ENCODE data around the gene LRCH3.

The LRCH3 gene

DNA sequence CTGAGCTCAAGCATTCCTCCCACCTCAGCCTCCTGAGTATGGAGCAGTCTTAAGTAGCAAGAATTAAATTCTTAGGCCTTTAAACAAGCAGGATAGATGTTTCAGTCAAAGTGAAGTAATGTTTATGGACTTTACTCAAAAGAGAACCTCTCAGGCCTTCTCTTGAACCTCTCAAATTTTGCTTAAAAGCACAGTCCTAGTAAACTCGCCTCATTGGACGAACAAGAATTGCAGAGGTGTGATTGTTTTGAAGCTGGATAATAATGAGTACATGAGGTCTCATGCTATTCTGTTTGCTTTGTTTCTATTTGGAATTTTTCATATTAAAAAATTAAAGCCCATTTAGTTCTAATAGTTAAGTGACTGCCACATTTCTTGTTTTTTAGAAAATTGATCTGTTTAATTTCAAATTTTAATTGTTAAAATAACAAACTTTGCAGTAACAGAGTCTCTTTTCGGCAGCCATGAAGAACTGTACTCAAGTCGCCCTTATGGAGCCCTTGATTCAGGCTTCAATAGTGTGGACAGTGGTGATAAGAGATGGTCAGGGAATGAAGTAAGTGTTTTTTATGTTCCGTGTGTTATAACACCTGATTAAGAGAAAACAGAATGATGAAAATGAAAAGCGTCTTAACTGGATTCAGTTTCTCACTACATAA is 39.4 kb downstream of the LRCH3 start:
- DNase-seq (ENCODE audit: low read depth) = no peak
- TF ChIP-seq, protein P1, sequence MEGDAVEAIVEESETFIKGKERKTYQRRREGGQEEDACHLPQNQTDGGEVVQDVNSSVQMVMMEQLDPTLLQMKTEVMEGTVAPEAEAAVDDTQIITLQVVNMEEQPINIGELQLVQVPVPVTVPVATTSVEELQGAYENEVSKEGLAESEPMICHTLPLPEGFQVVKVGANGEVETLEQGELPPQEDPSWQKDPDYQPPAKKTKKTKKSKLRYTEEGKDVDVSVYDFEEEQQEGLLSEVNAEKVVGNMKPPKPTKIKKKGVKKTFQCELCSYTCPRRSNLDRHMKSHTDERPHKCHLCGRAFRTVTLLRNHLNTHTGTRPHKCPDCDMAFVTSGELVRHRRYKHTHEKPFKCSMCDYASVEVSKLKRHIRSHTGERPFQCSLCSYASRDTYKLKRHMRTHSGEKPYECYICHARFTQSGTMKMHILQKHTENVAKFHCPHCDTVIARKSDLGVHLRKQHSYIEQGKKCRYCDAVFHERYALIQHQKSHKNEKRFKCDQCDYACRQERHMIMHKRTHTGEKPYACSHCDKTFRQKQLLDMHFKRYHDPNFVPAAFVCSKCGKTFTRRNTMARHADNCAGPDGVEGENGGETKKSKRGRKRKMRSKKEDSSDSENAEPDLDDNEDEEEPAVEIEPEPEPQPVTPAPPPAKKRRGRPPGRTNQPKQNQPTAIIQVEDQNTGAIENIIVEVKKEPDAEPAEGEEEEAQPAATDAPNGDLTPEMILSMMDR (conservative IDR thresholded peaks at IDR 0.05; ENCODE audit: low read length) = no peak
- no peak overlapping the region for H3K4me3 ChIP-seq (ENCODE audit: low read length)

DNA sequence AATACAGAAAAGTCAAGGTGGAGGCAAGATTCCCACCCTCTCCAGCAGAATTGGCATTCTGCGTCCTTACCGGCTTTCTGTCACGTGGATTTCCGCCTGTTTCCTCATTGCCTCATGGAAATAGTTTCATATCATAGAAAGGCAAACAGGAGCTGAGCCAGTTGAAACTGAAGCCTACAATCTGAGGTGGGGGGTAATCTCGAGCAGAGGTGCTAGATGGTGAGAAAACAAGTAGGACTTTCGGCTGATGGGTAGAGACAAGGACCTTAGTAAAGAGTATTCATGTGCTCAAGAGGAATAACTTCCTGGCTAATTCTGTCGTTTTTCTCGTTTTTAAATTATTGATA is 39.9 kb downstream of the LRCH3 start:
- no peak overlapping the region for H3K4me3 ChIP-seq (ENCODE audit: low read length)
- TF ChIP-seq, protein P1 (conservative IDR thresholded peaks at IDR 0.05; ENCODE audit: low read length) = no peak
- no peak for DNase-seq (ENCODE audit: low read depth)

DNA sequence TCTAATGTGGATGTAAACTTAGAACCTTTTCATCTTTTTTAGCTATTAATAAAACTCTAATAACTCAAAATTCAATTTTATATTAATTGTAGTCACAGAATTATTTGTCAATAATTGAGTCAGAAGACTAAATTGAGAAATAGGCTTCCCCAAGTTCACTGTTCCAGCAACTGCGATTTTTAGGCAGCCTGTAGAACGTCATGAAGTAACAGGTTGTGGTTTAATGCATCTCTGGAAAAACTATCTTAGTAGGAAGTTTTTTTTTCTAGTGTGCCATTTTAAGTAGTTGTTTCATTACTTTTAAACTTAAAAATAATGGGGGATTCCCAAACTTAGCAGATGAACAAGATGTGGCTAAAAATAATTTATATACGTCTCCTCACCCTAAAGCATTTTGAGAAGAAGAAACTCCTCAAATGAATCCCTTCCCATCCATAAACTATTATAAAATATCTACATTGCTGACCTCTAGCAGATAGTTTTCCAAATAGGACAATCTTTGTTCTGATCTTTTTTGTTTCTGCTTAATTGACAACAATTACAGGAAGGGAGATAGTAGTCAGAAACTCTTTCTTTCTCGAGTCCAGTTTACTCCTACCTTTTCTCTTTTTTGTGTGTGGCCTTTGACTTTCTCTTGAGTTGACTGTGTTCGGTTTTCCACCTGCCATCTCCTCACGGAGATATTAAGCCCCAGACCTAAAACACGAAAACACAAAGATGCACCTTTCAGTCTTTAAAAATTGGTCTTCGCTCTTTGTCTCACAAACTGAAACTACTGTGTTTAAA is 43.1 kb downstream of the LRCH3 start:
- H3K4me3 ChIP-seq (ENCODE audit: low read length) = no peak overlapping the region
- DNase-seq (ENCODE audit: low read depth) = no peak
- TF ChIP-seq, protein P1 (conservative IDR thresholded peaks at IDR 0.05; ENCODE audit: low read length) = no peak

DNA sequence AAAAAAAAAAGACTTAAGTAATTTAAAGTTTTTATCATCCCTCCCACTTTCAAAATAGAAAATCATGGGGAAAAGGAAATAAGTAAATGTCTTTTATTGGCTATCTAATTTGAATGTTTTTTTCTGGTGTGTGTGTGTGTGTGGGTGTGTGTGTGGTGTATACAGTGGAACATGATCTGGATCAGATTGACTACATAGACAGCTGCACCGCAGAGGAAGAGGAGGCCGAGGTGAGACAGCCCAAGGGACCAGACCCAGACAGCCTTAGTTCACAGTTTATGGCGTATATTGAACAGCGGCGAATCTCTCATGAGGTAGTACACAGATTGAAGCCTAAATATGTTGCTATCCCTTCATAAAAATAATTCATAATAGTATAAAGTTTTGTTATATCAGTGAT is 44.5 kb downstream of the LRCH3 start:
- TF ChIP-seq, protein P1 (conservative IDR thresholded peaks at IDR 0.05; ENCODE audit: low read length) = no peak
- no peak for DNase-seq (ENCODE audit: low read depth)
- no peak overlapping the region for H3K4me3 ChIP-seq (ENCODE audit: low read length)

DNA sequence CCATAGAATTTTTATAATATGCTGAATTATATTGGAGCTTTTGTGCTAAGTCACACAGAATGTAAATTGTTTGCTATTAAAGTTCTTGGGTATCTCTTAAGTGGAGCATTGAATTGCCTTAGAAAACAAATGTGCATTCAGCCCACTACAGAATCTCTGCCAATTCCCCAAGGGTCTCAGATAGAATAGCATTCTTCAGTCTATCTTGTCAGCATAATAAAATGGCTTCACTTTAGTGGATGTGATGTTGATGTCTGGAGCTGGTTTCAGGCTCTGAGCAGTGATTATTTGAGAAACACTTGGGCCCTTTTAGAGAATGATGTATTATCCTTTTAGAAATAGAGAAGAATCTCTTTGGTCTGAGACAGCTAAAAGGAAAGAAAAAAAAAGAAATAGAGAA is 45.2 kb downstream of the LRCH3 start:
- DNase-seq (ENCODE audit: low read depth) = no peak
- TF ChIP-seq, protein P1 (conservative IDR thresholded peaks at IDR 0.05; ENCODE audit: low read length) = no peak
- H3K4me3 ChIP-seq (ENCODE audit: low read length) = no peak overlapping the region

DNA sequence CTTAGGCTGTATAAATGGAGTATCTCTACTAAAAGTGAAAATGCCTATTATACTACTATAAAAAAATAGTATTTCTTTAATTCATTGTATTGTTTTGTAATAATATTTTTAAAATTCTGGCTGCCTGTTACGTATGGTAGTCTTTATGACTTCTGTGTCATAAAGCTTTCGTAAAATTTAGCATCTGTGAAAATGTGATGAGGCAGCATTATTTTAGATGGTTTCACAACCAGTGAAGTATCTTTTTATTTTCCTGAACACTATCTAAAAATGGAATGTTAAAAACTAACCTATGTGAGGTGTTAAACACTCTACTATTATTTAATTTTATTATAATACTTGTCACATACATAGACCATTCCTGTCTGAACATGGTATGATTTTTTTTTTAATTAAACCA is 46.2 kb downstream of the LRCH3 start:
- DNase-seq (ENCODE audit: low read depth) = no peak
- H3K4me3 ChIP-seq (ENCODE audit: low read length) = no peak overlapping the region
- TF ChIP-seq, protein P1 (conservative IDR thresholded peaks at IDR 0.05; ENCODE audit: low read length) = no peak

DNA sequence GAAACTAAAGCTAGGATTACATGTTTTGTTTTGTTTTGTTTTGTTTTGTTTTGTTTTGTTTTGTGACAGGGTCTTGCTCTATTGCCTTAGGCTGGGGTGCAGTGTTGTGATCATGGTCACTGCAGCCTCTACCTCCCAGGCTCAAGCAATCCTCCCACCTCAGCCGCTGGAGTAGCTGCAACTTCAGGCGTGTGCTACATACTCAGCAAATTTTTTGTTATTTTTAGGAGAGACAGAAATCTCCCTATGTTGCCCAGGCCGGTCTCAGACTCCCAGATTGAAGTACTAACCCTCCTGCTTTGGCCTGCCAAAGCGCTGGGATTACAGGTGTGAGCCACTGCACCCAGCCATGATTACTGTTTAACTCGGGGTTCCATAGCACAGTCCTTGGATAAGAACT is 50.7 kb downstream of the LRCH3 start:
- TF ChIP-seq, protein P1 (conservative IDR thresholded peaks at IDR 0.05; ENCODE audit: low read length) = no peak
- no peak for DNase-seq (ENCODE audit: low read depth)
- no peak overlapping the region for H3K4me3 ChIP-seq (ENCODE audit: low read length)

Measured in AG10803 (cell line).